ENCODE measurements around the gene KLHL3. TPM values are rescaled to one million over a fixed set of nuclear protein-coding genes. Genes with fewer than 3 reads are reported as not detected.
"Not testable (repeated sequence)": the region's sequence is repeated elsewhere in the genome, so short reads cannot be mapped to it uniquely, and the experiment has no call there.

KLHL3 gene
- polyA plus RNA-seq, 1 of the 3 experiments (the other 2 are of a cell fraction): 3.8 TPM

DNA sequence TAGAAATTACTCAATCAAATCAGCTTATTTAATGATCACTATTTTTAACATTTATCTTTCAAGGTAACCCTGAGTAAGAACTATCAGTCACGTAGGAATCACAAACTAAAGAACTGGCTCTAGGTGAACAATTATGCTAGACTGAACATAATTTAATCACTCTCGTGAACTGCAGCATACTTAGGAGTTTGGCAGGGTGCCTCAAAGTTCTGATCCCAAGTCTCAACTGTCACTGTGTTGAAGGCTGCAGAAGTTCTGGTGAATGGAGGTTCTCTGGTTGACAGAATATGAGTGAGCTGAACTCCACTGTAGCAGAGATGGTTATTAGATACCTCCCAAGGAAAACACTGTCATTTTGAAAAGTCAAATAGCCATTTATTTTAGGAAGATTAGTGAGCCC lies 89.1 kb downstream of the KLHL3 start:
- CTCF ChIA-PET: interaction anchor here (0.8 to 2.3 kb wide), 2 partner anchors 12 to 13 kb away, joined by 3 to 9 read pairs; no protein-coding TSS in a partner anchor
- WGBS (ENCODE audit: low lambda C conversion rate): 84% methylated on average over 2 of the region's 2 CpGs

DNA sequence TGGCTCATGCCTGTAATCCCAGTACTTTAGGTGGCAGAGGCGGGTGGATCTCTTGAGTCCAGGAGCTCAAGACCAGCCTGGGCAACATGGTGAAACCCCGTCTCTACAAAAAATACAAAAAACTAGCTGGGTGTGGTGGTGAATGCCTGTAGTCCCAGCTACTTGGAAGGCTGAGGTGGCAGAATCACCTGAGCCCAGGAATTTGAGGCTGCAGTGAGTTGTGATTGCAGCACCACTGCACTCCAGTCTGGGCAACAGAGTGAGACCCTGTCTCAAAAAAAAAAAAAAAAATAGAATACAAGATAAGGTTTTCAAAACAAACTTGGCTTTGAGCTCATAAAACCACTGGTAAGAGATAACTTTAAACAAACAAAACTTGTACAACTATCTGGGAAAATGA lies 92.8 kb downstream of the KLHL3 start:
- H3K4me1 ChIP-seq (ENCODE audit: control insufficient read depth in 1 of 2, insufficient read depth in 2 of 2, low read depth in 1 of 2, low read length in 1 of 2); H3K36me3 ChIP-seq (replicated peaks in 1 of 2; ENCODE audit: control insufficient read depth in 1 of 2, insufficient read depth in 2 of 2, low read length in 1 of 2); H3K9ac ChIP-seq; H3K79me2 ChIP-seq (ENCODE audit: insufficient read depth); H3K27ac ChIP-seq (ENCODE audit: low read depth in 2 of 2, low read length in 1 of 2); H4K20me1 ChIP-seq (ENCODE audit: insufficient read depth); H3K9me2 ChIP-seq; H3F3A ChIP-seq (replicated peaks; ENCODE audit: insufficient read depth); H3K4me2 ChIP-seq; H3K4me3 ChIP-seq (ENCODE audit: low read depth in 2 of 2, low read length in 1 of 2); POLR2A ChIA-PET; H2AFZ ChIP-seq (ENCODE audit: low read depth); DNase-seq; H3K27me3 ChIP-seq (ENCODE audit: insufficient read depth): not testable (repeated sequence)
- whole genome bisulfite sequencing (ENCODE audit: low lambda C conversion rate): 94% methylated on average over 2 of the region's 2 CpGs
- 0 out of 2 replicates have a peak, but pooled peaks cover 10% of the 10 kb centered on the region for H3K9me3 ChIP-seq
- CTCF ChIA-PET: interaction anchor here (1.0 to 6.5 kb wide), 5 partner anchors 13 to 141 kb away, joined by 3 to 59 read pairs (median 6); partner anchors contain the start of gene KLHL3

More for the DNA sequence above, 89.1 kb downstream of the KLHL3 start:
- POLR2A ChIA-PET: no interaction called here
- Histone ChIP-seq H3K9me3 (0 out of 2 replicates have a peak, but pooled peaks cover 10% of the 10 kb centered on the region), H3K9ac (no peak overlapping the region), H3K4me1 (ENCODE audit: control insufficient read depth in 1 of 2, insufficient read depth in 2 of 2, low read depth in 1 of 2, low read length in 1 of 2) (peaks cover 0 to 8% of the 10 kb centered on the region in 2 experiments; a peak in 1 of 4 replicates), H2AFZ (ENCODE audit: low read depth) (no peak overlapping the region), H4K20me1 (ENCODE audit: insufficient read depth) (no peaks in the 10 kb centered on the region), H3K4me2 (no peak overlapping the region), H3K27ac (ENCODE audit: low read depth in 2 of 2, low read length in 1 of 2) (no peak overlapping the region), H3K9me2 (no peaks in the 10 kb centered on the region), H3K36me3 (replicated peaks in 1 of 2; ENCODE audit: control insufficient read depth in 1 of 2, insufficient read depth in 2 of 2, low read length in 1 of 2) (no peaks in the 10 kb centered on the region), H3K79me2 (ENCODE audit: insufficient read depth) (no peaks in the 10 kb centered on the region), H3K4me3 (ENCODE audit: low read depth in 2 of 2, low read length in 1 of 2) (no peak overlapping the region), H3F3A (replicated peaks; ENCODE audit: insufficient read depth) (no peaks in the 10 kb centered on the region), H3K27me3 (ENCODE audit: insufficient read depth) (no peaks in the 10 kb centered on the region)
- DNase-seq: no peak
- TF ChIP-seq, protein P1, sequence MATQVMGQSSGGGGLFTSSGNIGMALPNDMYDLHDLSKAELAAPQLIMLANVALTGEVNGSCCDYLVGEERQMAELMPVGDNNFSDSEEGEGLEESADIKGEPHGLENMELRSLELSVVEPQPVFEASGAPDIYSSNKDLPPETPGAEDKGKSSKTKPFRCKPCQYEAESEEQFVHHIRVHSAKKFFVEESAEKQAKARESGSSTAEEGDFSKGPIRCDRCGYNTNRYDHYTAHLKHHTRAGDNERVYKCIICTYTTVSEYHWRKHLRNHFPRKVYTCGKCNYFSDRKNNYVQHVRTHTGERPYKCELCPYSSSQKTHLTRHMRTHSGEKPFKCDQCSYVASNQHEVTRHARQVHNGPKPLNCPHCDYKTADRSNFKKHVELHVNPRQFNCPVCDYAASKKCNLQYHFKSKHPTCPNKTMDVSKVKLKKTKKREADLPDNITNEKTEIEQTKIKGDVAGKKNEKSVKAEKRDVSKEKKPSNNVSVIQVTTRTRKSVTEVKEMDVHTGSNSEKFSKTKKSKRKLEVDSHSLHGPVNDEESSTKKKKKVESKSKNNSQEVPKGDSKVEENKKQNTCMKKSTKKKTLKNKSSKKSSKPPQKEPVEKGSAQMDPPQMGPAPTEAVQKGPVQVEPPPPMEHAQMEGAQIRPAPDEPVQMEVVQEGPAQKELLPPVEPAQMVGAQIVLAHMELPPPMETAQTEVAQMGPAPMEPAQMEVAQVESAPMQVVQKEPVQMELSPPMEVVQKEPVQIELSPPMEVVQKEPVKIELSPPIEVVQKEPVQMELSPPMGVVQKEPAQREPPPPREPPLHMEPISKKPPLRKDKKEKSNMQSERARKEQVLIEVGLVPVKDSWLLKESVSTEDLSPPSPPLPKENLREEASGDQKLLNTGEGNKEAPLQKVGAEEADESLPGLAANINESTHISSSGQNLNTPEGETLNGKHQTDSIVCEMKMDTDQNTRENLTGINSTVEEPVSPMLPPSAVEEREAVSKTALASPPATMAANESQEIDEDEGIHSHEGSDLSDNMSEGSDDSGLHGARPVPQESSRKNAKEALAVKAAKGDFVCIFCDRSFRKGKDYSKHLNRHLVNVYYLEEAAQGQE (IDR thresholded peaks at IDR 0.05; ENCODE audit: low read depth, low read length): no peak
- TF ChIP-seq SMC3 (IDR thresholded peaks at IDR 0.05; ENCODE audit: low read depth, low read length) (no peak), ELF1 (IDR thresholded peaks at IDR 0.05) (no peak), RAD21 (IDR thresholded peaks at IDR 0.05; ENCODE audit: low read length) (no peak), NFIC (IDR thresholded peaks at IDR 0.05; ENCODE audit: borderline replicate concordance) (no peak)
- TF ChIP-seq, protein P2, sequence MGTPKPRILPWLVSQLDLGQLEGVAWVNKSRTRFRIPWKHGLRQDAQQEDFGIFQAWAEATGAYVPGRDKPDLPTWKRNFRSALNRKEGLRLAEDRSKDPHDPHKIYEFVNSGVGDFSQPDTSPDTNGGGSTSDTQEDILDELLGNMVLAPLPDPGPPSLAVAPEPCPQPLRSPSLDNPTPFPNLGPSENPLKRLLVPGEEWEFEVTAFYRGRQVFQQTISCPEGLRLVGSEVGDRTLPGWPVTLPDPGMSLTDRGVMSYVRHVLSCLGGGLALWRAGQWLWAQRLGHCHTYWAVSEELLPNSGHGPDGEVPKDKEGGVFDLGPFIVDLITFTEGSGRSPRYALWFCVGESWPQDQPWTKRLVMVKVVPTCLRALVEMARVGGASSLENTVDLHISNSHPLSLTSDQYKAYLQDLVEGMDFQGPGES (IDR thresholded peaks at IDR 0.05; ENCODE audit: low read depth, low read length): no peak
- TF ChIP-seq, protein P3, sequence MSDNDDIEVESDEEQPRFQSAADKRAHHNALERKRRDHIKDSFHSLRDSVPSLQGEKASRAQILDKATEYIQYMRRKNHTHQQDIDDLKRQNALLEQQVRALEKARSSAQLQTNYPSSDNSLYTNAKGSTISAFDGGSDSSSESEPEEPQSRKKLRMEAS (IDR thresholded peaks at IDR 0.05; ENCODE audit: low read depth): no peak
